Activated gamma-delta T cell (primary cell): Measurements from ENCODE around the gene SLC50A1.
A peak's percentile ranks its signal among the peaks of the same experiment; 100 is the strongest.

ENCODE experiments used
- DNase-seq: peaks from one replicate; lab custom pipeline; 2025; lab: John Stamatoyannopoulos, UW

The SLC50A1 gene

GRCh38 chr1:155170101-155170785 is 34.6 kb downstream of the SLC50A1 start:
- DNase-seq, result no peak

GRCh38 chr1:155170806-155171205 is 35.2 kb downstream of the SLC50A1 start:
- no peak for DNase-seq

GRCh38 chr1:155171836-155172731 is 36.4 kb downstream of the SLC50A1 start:
- no peak for DNase-seq

- DNase-seq, result peak; percentile 75
Measured at GRCh38 chr1:155172732-155173477, 37.3 kb downstream of the SLC50A1 start, which contains the start of gene KRTCAP2. KRTCAP2 (minus strand) TSS chr1:155173304; CDS start chr1:155173224, 80 bp downstream.

- DNase-seq, result peak; percentile 25
Measured at GRCh38 chr1:155173478-155174323, 38.0 kb downstream of the SLC50A1 start, which contains the start of gene TRIM46. TRIM46 (plus strand) TSS chr1:155173849; CDS start chr1:155173967, 118 bp downstream.

GRCh38 chr1:155174324-155175280 is 39.0 kb downstream of the SLC50A1 start:
- DNase-seq, result no peak

- no peak for DNase-seq
Measured at GRCh38 chr1:155175281-155175926, 39.8 kb downstream of the SLC50A1 start.

- no peak for DNase-seq
Measured at GRCh38 chr1:155175927-155176371, 40.3 kb downstream of the SLC50A1 start.

- no peak for DNase-seq
Measured at GRCh38 chr1:155176544-155177071, 41.0 kb downstream of the SLC50A1 start.

GRCh38 chr1:155177192-155177917 is 41.7 kb downstream of the SLC50A1 start:
- DNase-seq, result no peak

GRCh38 chr1:155177918-155178281 is 42.2 kb downstream of the SLC50A1 start:
- DNase-seq, result no peak

GRCh38 chr1:155178441-155179111 is 42.9 kb downstream of the SLC50A1 start:
- DNase-seq, result no peak

GRCh38 chr1:155179112-155180031 is 43.7 kb downstream of the SLC50A1 start:
- no peak for DNase-seq

- DNase-seq, result no peak
Measured at GRCh38 chr1:155181371-155182051, 45.9 kb downstream of the SLC50A1 start.

GRCh38 chr1:155182052-155182550 is 46.4 kb downstream of the SLC50A1 start:
- DNase-seq, result no peak

GRCh38 chr1:155183775-155184221 is 48.1 kb downstream of the SLC50A1 start:
- no peak for DNase-seq
